Ishikawa (cell line): ENCODE data around the gene LRRC74A.

Experiments used
- CEBPB ChIP-seq: IDR thresholded peaks from 2 replicates; pipeline ENCODE4 v1.6.1; 2012
- CREB1 ChIP-seq: IDR thresholded peaks from 2 replicates; pipeline ENCODE4 v1.6.1; 2012; ENCODE audit warnings: low read depth
- EGR1 ChIP-seq: IDR thresholded peaks from 2 replicates; pipeline ENCODE4 v1.6.1; 2012
- EP300 ChIP-seq: IDR thresholded peaks from 2 replicates; pipeline ENCODE4 v1.6.1; 2012; ENCODE audit warnings: borderline replicate concordance
- NFIC ChIP-seq: IDR thresholded peaks from 2 replicates; pipeline ENCODE4 v1.6.1; 2012
- TCF12 ChIP-seq: IDR thresholded peaks from 2 replicates; pipeline ENCODE4 v1.6.1; 2012; ENCODE audit warnings: low read depth
- TEAD4 ChIP-seq: IDR thresholded peaks from 2 replicates; pipeline ENCODE4 v1.6.1; 2012
- YY1 ChIP-seq: IDR thresholded peaks from 2 replicates; pipeline ENCODE4 v1.6.1; 2012; ENCODE audit warnings: low read depth

- TF ChIP-seq YY1 (no peak), TEAD4 (no peak), EGR1 (no peak), CEBPB (no peak), EP300 (no peak), CREB1 (no peak), NFIC (no peak), TCF12 (no peak)
These were observed 36.5 kb downstream of the LRRC74A start for GRCh38 chr14:76862546-76863282.
